SK-N-SH (cell line): ENCODE results near the gene TBC1D12.

Experiments used
- CTCF ChIP-seq: fragments of 200-600 bp; sonication (generic); IDR thresholded peaks from 2 replicates; pipeline ENCODE4 v1.6.1; 2017; ENCODE audit warnings: antibody characterized with exemption, mild to moderate bottlenecking, moderate library complexity
- EP300 ChIP-seq, 2 experiments: IDR thresholded peaks; 2 replicates each; pipeline versions ENCODE4 v1.4.0 to v1.6.1; 2012; ENCODE audit warnings: borderline replicate concordance in 1 of 2, low read depth in 1 of 2, low read length in 1 of 2
- GABPA ChIP-seq: IDR thresholded peaks from 2 replicates; pipeline ENCODE4 v1.4.0; 2012; ENCODE audit warnings: low read depth, mild to moderate bottlenecking
- GATA2 ChIP-seq: sonication (generic); formaldehyde crosslinking; IDR thresholded peaks from 2 replicates; pipeline ENCODE4 v1.5.0; 2020; ENCODE audit warnings: mild to moderate bottlenecking, missing genetic modification reagents
- JUND ChIP-seq: IDR thresholded peaks from 2 replicates; pipeline ENCODE4 v1.4.0; 2012
- MAX ChIP-seq: IDR thresholded peaks from 2 replicates; pipeline ENCODE4 v1.4.0; 2012; ENCODE audit warnings: low read depth
- MXI1 ChIP-seq: IDR thresholded peaks from 2 replicates; pipeline ENCODE4 v1.6.1; 2012; ENCODE audit warnings: mild to moderate bottlenecking, low read depth, low read length, improper control_type of control experiment
- POLR2AphosphoS5 ChIP-seq: IDR thresholded peaks from 2 replicates; pipeline ENCODE4 v1.6.1; 2012; ENCODE audit warnings: low read depth, low read length
- SIN3A ChIP-seq: IDR thresholded peaks from 2 replicates; pipeline ENCODE4 v1.6.1; 2012; ENCODE audit warnings: low read depth, mild to moderate bottlenecking, low read length, moderate library complexity, borderline replicate concordance
- SMC3 ChIP-seq: IDR thresholded peaks from 2 replicates; pipeline ENCODE4 v1.6.1; 2012; ENCODE audit warnings: low read depth, low read length, improper control_type of control experiment
- YY1 ChIP-seq: IDR thresholded peaks from 2 replicates; pipeline ENCODE4 v1.4.0; 2012; ENCODE audit warnings: low read depth, mild to moderate bottlenecking
- TF ChIP-seq, protein P1 (sequence below): IDR thresholded peaks from 2 replicates; pipeline ENCODE4; 2012
- TF ChIP-seq, protein P2 (sequence below): fragments of 150-350 bp; IDR thresholded peaks from 2 replicates; pipeline ENCODE4 v1.6.1; 2017; ENCODE audit warnings: antibody characterized with exemption, low read length, low read depth, borderline replicate concordance

DNA sequence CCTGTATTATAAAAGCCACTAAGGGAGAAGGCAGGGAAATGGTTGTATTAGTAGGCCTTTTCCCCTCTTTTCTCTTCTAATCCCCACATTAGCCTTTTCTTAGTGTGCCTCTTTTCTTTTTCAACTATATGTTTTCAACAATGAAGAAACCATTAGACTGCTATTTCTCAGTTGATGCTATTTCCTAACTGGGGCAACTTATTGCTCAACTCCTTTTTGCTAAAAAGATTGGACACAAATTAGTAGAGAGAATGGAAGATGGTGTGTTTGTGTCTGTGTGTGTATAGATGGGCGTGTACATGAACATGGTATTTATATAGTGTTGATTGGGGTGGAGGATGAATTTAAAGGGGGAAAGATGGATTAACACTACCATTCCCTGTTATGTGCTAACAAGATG is 28.4 kb downstream of the TBC1D12 start:
- TF ChIP-seq CTCF (no peak), MAX (no peak), SMC3 (no peak), YY1 (no peak), GATA2 (CRISPR knock-in tag) (no peak), POLR2AphosphoS5 (no peak), SIN3A (no peak), JUND (no peak), EP300 (IDR thresholded peaks at IDR 0.05; ENCODE audit: borderline replicate concordance in 1 of 2, low read depth in 1 of 2, low read length in 1 of 2) (no peak), MXI1 (no peak), GABPA (no peak)
- TF ChIP-seq, protein P1, sequence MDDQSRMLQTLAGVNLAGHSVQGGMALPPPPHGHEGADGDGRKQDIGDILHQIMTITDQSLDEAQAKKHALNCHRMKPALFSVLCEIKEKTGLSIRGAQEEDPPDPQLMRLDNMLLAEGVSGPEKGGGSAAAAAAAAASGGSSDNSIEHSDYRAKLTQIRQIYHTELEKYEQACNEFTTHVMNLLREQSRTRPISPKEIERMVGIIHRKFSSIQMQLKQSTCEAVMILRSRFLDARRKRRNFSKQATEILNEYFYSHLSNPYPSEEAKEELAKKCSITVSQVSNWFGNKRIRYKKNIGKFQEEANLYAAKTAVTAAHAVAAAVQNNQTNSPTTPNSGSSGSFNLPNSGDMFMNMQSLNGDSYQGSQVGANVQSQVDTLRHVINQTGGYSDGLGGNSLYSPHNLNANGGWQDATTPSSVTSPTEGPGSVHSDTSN: no peak
- TF ChIP-seq, protein P2, sequence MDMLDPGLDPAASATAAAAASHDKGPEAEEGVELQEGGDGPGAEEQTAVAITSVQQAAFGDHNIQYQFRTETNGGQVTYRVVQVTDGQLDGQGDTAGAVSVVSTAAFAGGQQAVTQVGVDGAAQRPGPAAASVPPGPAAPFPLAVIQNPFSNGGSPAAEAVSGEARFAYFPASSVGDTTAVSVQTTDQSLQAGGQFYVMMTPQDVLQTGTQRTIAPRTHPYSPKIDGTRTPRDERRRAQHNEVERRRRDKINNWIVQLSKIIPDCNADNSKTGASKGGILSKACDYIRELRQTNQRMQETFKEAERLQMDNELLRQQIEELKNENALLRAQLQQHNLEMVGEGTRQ: no peak
